COLO829 (cell line): ENCODE results near the gene LAMA4.
A peak's percentile ranks its signal among the peaks of the same experiment; 100 is the strongest.

ENCODE experiments used
- DNase-seq: peaks from one replicate; pipeline ENCODE4 v3.0.0; 2012; ENCODE audit warnings: low spot score

Gene LAMA4, protein sequence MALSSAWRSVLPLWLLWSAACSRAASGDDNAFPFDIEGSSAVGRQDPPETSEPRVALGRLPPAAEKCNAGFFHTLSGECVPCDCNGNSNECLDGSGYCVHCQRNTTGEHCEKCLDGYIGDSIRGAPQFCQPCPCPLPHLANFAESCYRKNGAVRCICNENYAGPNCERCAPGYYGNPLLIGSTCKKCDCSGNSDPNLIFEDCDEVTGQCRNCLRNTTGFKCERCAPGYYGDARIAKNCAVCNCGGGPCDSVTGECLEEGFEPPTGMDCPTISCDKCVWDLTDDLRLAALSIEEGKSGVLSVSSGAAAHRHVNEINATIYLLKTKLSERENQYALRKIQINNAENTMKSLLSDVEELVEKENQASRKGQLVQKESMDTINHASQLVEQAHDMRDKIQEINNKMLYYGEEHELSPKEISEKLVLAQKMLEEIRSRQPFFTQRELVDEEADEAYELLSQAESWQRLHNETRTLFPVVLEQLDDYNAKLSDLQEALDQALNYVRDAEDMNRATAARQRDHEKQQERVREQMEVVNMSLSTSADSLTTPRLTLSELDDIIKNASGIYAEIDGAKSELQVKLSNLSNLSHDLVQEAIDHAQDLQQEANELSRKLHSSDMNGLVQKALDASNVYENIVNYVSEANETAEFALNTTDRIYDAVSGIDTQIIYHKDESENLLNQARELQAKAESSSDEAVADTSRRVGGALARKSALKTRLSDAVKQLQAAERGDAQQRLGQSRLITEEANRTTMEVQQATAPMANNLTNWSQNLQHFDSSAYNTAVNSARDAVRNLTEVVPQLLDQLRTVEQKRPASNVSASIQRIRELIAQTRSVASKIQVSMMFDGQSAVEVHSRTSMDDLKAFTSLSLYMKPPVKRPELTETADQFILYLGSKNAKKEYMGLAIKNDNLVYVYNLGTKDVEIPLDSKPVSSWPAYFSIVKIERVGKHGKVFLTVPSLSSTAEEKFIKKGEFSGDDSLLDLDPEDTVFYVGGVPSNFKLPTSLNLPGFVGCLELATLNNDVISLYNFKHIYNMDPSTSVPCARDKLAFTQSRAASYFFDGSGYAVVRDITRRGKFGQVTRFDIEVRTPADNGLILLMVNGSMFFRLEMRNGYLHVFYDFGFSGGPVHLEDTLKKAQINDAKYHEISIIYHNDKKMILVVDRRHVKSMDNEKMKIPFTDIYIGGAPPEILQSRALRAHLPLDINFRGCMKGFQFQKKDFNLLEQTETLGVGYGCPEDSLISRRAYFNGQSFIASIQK (N-terminal part only)

DNA sequence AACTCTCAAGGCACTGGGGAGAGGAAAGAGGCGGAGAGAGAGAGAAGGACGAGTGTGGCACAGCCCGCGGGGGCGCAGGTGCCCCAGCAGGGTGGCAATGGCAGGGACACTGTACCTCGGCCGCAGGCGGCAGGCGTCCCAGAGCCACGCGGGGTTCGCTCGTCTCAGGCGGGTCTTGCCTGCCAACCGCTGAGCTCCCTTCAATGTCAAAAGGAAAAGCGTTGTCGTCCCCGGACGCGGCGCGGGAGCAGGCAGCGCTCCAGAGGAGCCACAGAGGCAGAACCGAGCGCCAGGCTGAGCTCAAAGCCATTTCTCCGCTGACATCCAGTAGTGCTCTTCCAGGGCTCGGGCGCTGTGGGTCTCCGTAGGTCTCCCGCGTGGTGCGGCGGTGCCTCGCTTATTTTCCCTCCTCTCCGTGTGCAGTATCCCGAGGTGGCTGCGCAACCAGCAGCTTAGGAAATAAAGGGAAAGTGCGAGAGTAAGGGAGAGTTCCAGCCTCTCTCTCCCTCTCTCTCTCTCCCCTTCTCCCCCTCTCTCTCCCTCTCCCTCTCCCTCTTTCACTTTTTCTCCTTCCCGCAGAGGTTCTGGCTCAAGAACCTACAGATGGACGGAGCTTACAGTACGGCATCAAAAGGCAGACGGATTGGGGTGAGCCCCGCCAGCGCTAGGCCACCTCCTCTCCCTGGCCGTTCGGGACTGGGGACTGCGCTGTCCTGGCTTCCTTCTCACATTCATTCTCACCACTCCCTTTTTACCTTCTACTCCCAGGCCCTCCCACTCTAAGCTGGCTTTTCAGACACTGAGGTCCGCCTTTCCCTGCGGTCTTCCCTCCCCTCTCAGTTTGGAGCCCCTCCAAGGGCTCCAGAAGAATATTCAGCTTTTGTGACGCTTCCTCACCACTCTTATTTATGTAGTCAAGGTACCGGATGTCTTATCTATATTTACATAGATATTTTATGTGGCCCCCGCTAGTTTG is at the start of gene LAMA4:
LAMA4 (minus strand) TSS at position 727 of the 976 bp plus-strand sequence; CDS start at position 310, 417 bp downstream.
- peak; percentile 80 for DNase-seq

DNA sequence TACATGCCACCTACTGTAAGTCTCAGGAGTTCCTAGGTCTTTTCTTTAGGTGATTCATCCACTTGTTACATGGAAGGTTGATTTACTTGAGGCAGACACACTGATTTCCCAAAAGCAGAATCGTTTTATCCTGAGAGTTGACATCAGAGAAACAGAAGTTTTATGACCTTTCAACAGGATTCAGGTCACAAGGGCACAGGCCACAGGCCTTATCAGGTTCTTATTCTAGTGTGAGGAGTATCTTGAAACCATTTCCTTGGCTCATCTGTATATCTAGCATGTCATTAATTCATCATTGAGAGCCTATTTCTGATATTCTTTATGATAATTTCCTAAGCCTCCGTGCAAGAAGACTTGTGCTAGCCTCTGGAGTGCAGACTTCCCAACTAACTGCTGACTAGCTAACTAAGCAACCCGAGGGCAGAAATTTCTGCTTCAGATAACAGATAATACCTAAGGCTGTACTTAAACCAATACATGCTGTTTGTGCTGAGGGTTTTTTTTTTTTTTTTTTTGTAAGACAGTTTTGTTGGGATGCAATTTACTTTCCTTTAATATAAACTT is 47.9 kb upstream of the LAMA4 start:
- no peak for DNase-seq

DNA sequence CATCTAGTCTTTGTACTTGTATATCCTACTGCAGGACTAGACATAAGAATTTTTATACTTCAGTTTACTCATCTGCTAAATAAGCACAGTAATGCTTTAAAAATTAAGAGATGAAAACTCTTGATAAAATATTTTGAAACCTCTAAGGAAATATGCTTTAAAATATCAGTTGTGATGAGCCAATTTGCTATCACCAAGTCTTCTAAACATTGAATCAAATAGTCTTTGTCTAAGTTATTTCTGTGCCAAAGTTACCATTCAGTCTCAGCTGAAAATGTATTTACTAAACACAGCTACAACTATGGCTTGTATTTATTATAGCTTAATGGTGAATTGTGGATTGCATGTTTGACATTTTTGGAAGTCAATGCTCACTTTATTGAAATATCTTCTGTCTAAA is 46.5 kb upstream of the LAMA4 start:
- DNase-seq: no peak

DNA sequence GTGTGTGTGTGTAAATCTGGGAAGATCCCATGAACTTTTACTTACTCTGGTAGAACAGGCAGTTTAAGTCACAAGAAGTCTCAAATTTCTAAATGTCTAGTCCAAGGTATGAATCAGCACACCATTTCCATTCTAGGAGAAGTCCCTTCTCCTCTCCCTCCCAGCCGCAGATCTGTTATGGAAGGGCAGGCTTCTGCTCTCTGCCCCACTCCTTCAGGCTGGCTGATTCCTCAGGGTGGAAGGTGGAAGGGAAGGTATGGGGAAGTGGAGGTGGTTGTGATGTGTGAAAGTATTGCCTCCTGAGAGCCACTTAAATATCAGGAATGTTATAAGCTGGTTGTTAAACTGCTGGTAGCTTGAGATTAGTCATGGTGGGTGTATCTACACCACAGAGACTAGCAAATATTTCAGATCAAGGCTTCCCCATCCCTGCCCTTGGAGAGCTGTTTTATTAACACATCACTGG is 44.5 kb upstream of the LAMA4 start:
- DNase-seq: peak; percentile 13

DNA sequence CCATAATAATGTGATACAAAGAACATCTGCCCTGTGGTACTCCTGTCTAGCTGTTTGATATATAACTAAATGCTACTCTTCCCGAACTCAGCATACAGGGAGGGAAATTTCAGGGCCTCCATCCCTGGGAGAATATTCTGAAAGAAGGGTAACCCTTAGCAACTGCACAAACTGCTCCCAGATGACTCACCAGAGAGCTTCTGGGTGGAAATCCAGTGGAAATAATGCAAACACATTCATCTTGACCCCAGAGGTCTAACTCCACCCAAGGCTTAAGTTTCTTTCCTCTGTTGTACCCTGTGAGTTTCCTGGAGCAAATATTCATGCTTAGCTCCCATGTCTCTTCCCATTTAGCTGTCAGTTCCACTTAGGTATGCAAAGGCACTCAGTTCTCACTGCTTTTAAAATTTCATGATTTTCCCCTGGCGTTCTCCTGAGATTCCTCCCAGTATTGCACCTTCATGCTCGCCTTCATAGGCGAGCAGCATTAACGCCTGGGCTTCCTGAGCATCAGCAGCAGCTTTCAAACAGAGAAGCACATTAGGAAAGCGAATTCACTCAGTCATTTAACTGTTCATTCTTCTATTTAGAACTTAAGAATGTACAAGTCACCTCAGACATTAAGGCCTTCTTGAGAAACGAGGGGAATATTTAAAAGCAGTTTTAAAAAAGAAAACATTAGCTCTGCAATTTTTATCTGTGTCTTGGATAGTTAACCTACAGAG is 43.8 kb upstream of the LAMA4 start:
- DNase-seq: peak; percentile 28

DNA sequence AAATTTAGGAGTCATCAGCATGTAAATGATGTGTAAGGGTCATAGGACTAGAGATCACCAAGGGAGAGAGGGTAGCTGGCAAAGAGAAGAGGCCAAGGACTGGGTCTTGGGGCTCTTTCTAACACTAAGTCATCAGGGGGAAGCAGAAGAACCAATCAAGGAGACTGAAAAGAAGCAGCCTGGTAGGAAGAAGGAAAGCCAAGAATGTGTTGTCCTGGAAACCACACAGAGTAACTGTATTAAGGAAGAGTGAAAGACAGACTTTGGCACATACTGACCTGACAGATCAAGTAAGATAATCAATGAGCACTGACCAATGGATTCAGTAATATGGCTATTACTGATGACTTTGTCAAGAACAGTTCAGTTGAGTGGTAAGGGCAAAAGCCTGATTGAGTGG is 42.3 kb upstream of the LAMA4 start:
- DNase-seq: no peak

DNA sequence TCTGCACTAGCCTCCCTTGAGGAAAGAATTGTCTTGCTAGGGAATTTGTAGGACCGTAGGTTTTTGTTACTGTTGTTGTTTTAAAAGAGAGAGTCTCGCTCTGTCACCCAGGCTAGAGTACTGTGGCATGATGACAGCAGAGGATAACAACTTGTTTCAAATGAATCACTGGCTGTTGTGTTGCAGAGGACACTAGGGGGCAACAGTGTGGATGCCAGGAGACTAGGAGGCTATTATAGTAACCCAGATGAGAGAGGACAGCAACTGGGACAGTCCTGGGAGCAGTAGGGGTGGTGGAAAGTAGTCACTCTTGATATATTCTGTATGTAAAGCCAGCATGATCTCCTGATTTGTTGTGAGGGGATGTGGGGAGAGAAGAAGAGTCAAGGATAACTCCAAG is 41.8 kb upstream of the LAMA4 start:
- peak; percentile 48 for DNase-seq

DNA sequence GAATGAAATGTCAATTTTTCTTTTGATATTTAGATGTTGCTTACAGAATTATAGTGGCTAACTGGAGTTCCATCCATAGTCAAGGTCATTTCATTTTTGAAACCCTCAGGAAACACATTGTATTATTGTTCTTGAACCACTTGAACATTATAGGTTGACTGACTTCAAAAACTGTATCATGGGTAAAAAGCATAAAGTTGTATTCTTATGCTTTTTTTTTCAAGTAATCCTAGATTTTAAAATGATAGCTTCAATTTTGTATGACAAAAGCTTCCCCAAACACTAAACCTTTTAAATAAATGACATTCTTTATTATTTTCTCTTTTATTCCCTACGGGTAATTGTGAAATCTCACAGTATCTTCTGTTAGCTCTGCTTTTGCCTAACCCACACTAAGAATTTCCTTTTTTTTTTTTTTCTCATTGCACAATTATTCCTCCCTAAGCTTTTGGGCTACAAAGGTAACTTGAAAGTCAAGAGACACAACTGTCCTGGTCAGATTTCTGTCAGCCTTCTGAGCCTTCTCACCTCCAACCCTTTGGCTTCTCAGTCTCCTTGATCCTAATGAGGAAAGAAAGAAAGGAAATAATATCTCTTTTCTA is 36.9 kb upstream of the LAMA4 start:
- DNase-seq: no peak

DNA sequence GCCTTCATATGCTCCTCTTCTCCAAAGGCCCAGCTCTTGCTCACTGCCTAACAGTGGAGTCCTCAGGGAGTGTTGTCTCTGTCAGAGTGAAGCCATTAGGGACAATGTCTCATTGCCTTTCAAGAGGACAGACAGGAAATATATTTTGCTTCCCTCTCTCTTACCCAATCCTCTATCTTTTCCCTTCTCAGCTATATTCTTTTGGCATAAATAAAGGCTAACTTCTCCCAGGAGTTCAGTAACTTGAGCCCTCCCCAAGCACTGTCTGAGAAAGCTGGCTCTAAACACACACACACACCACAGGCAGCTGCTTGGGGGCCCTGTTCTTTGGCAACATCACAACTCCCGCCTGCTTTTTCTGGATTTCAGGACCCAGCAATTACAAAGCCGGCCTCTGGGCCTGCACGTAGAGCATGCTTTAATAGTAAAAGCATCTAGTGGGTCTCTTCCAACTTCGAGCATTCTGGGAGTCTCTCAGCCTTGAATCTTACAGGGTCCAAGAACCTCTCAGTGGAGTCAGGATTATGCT is 34.7 kb upstream of the LAMA4 start:
- DNase-seq: no peak

DNA sequence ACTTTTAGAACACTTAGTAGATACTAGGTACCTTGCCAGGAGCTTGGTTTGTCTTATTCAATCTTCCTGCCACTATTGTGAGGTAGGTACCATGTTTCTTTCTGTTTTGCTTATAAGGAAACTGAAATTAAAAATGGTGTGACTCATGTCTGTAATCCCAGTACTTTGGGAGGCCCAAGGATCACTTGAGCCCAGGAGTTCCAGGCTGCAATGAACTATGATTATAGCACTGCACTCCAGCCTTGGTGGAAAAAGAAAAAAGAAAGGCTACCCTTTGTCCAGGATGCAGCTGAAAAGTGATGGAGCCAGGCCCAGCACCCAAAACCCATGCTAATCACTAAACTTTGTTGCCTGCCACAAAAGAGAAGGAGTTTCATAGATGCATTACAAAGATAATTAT is 34.1 kb upstream of the LAMA4 start:
- DNase-seq: no peak

DNA sequence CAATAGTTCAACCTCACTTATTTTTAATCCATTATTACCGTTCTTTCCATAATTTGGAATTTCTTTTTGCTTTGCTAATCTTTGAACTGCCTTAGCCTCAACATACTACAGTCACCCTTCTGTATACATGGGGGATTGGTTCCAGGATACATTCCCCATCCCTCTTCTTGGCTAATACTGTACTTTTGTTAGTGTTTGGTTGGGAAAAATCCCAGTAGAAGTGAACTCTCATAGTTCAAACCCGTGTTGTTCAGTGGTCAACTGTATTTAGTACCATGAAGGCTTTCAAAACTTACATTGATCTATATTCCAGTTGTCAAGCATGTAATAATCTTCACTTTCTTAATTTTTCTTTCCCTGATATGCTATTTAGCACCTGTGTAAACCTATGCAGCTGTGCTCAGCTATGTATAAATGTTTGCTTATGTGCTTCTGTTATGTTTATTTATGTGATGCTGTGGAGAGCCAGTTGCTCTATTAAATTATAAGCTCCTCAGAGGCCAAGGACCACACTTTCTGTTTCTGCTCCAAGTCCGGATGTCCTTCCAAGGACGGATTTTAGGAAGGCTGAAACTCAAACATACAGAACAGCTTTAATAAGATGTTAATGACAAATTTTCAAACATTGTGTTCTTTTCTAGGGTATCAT is 33.3 kb upstream of the LAMA4 start:
- no peak for DNase-seq

DNA sequence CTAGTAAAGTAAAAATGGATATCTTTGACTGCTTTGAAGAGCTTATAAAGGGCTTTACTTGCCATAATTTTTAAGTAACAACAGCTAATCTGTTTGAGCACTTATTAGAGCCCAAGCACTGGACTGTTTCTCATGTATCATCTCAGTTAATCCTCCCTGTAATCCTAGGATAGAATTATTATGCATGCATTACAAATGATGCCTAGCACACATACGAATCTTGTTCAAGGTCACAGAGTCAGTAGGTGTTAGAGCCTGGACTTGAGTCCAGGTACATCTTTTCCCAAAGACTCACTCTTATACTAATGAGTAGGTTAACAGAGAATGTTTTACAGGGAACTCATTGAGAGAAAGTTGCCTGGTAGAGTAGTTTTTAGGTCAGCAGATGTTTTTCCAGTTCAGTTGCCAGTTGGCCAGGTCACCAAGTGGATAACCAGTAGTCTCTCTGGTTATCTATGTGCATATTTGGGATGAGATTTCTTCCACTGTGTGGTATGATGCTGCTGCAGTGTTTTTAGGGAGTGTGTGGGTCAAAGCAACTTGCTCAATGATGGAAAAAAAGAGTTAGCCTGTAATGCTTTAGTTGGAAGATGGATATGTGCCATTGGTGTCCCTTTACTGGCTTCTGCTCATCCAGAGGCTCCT is 32.3 kb upstream of the LAMA4 start:
- no peak for DNase-seq

DNA sequence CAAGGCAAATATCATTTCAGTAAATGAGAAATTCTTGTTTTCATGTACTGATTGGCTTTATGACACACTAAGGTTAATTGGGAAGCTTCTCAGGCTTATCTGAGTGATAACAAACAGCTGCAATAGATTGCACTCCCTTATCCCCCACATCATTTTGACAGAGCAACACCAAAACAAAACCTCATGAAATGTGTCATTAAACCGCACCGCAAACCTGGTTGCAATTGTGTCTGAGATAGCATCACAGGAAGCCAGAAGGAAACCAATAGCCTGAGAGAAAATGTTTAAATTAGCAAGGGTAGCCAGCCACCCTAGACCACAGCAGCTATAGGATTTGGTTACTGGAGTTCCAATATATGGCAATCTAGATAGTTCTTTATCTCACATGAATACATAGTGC is 31.6 kb upstream of the LAMA4 start:
- DNase-seq: no peak

DNA sequence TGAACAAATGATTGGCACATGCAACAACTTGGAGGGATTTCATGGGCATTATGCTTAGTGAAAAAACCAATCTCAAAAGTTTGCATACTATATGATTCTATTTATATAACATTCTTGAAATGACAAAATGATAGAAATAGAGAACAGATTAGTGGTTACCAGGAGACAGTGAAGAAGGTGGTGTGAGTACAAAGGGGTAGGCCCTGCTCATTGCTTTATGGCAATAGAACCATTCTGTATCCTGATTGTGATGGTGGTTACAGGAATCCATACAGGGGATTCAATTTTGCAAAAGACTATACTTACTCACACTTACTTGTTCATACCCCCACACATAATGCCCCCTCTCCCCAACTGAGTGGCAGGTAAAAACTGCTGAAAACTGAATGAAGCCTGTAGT is 30.2 kb upstream of the LAMA4 start:
- DNase-seq: no peak

DNA sequence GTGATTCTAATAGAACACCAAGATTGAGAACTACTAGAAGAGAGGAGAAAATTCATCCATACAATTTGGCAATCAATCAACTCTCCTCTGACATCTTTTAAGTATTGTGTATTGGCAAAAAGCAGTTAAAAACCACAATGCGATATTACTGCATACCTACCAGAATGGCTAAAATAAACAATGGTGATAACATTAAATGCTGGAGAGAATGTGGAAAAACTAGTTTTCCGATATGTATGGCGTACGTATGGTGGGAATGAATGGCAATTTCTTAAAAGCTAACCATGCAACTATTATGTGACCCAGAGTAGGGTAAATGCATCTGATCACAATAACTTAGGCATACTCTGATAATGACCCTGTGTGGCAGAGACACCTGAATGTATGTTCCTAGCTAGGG is 29.3 kb upstream of the LAMA4 start:
- no peak for DNase-seq

DNA sequence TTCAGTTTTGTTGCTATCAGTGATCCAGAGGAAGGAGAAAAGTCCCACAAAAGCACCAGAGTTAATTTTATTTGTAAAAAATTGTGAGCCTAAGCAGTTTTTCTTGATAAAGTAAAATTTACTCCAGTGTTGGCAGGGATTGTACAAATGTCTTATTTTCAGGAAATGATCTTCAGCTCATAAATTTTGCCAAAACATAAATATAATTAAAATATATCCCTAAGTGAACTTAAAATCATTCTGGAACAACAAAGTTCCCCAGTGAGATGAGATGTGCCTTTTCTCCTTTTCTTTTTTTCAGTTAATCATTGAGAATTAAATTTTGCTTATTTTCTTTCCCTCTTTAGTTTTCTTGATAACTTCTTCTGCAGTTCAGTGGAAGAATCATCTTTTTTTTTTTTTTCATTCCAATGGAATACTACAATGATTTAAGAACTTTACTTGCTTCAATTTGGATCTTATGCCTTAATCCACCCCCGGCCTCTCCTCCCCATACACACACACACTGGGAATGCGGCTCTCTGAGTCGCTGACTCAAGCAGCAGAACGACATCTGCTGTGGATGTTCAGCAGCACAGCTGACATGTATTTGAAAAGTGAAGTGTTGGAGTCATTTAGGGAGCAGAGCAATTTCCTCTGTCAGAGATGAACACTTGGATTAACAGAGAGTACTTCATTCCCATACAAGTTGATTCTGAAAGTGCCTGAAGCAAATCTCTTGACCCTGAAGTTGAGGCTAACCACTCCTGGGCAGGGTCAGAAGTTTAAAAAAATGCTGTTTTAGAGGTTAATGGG is 27.7 kb upstream of the LAMA4 start:
- DNase-seq: peak; percentile 71
